Measurements from ENCODE around the gene MAP4.

DNA sequence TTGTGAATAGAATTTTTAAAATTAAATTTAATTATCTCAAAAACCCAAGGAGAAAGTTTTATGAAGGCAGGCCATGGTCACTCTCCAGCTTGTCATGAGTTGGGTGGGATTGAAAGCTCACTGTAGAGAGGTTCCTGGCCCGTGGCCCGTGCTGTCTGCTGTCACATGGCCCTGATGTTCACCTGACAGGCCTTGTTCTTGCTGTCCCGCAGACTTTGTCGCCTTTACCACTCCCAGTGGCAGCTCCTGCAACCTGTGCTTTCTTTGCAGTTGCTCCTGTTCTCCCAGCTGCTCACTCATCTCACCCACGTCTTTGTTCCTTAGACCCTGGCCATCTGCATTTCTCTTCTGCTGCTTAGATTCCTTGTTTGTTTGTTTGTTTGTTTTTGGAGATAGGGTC lies 177.7 kb downstream of the MAP4 start:
- TF ChIP-seq, protein P1, sequence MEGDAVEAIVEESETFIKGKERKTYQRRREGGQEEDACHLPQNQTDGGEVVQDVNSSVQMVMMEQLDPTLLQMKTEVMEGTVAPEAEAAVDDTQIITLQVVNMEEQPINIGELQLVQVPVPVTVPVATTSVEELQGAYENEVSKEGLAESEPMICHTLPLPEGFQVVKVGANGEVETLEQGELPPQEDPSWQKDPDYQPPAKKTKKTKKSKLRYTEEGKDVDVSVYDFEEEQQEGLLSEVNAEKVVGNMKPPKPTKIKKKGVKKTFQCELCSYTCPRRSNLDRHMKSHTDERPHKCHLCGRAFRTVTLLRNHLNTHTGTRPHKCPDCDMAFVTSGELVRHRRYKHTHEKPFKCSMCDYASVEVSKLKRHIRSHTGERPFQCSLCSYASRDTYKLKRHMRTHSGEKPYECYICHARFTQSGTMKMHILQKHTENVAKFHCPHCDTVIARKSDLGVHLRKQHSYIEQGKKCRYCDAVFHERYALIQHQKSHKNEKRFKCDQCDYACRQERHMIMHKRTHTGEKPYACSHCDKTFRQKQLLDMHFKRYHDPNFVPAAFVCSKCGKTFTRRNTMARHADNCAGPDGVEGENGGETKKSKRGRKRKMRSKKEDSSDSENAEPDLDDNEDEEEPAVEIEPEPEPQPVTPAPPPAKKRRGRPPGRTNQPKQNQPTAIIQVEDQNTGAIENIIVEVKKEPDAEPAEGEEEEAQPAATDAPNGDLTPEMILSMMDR (conservative IDR thresholded peaks at IDR 0.05 in 1 of 2, IDR thresholded peaks at IDR 0.05 in 1 of 2; ENCODE audit: low read depth in 1 of 2, low read length in 2 of 2) = no peak
- no peak for TF ChIP-seq EZH2 (IDR thresholded peaks at IDR 0.05; ENCODE audit: low read length, missing control alignments)

Measured in fibroblast of lung (primary cell).